ENCODE measurements around the gene LYSMD4.

GRCh38 chr15:99777144-99777543 is 43.9 kb upstream of the LYSMD4 start:
- TF ChIP-seq CTCF (IDR thresholded peaks at IDR 0.05; ENCODE audit: borderline replicate concordance, extremely low read depth, low read length, poor library complexity, severe bottlenecking) (no peak), EZH2 (IDR thresholded peaks at IDR 0.05; ENCODE audit: borderline replicate concordance, low read depth, low read length, severe bottlenecking) (no peak)
